Stimulated activated CD8-positive, alpha-beta memory T cell treated with anti-CD3 and anti-CD28 coated beads, Interleukin-7, amount 100 ng/mL, for 48 hours (primary cell): ENCODE data around the gene ARHGEF38.

ENCODE experiments used
- DNase-seq, 2 donors: peaks; one replicate each; pipeline ENCODE4 v3.0.0-alpha.2; 2020; ENCODE audit warnings: low read depth in 1 of 2; ENCODE audit errors: extremely low read depth in 1 of 2

Gene ARHGEF38

DNA sequence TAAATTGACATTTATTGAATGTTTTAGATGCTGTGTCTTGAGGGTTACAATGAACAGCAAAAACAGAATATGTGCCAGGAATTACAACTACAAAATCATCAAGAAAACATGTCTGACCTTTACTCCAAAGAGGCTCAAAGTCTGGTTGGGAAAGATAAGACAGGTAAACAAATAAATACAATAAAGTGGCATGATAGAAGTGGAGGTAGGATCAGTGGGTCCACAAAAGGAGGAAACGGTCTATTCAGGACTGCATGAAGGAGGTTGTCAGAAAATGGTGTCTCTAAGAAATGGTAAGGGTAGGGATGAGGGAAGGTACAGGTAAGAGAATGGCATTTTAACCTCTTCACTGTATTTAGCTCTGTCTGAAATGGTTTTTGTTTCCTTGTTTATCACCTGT, 3.8 kb downstream of the ARHGEF38 start:
- DNase-seq: no peak

DNA sequence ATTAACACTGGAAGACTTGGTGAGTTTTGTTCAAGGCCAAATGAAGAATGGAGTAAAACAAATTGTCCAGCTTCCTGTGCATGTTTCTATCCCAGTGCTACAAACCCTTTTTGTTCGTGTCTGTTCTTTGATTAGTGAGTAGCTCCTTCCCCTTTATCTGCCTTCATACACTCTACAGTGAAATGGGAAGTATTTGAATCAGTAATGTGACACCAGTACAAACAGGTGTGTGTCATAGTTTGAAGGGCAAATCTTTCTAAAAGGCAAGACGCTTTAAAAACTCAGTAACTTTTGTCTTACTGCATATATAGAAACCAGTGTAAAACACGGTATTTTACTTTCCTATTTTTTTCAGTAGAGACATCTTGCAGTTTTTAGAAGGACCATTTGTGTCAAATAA, 5.9 kb downstream of the ARHGEF38 start:
- no peak for DNase-seq

DNA sequence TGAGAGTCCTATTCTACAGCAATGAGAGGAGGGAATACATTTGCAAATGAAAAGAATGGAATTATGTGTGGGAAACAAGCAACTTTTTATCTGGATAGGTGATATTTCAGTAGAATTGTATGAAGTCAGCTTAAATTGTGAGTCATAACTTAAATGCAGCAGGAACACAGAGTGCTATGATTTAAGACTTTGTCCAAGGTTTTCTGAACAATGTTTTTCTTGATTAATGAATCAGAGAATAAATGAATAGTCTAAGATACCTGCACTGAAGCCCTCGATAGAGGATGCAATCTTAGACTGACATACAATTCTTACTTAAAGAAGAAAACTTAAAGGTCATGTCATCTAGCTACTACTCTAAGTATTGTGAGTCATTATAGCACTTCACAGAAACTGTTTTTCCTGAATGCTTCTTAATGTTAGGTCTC, 8.0 kb downstream of the ARHGEF38 start:
- no peak for DNase-seq

DNA sequence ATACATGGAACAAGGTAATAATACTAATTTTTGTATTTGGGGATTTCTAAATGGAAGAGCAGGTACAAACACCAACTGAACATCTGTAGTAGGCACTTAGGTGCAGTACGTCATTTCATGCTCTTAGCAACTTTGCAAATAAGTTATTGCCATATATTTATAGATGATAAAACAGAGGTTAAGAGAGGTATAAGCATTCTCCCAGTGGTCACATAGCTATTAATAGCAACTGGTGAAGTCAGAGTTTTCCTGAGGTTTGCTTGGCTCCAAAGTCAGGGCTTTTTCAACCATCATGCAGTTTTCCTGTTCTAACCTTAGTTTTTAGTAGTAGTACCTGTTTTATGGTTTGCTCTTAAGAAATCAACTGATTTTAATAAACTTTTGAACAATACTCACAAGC, 10.9 kb downstream of the ARHGEF38 start:
- DNase-seq: no peak

DNA sequence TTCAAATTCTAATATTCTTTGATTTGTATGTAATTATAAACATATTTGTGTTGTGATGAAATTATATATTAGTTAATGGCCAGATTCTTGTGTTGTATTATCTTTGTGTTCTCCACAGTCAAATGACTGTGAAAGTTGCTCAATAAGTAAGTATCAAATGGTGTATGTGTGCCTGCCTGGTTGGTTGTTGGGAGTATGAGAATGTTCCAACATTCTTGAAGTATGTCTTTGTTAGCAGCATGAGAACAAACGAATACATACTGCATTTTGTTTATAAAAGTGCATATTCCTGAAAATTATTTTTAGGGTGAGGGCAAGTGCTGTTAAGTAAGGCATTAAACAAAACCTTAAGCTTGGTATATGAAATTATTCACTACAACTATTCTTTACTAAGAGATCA, 16.2 kb downstream of the ARHGEF38 start:
- no peak for DNase-seq

DNA sequence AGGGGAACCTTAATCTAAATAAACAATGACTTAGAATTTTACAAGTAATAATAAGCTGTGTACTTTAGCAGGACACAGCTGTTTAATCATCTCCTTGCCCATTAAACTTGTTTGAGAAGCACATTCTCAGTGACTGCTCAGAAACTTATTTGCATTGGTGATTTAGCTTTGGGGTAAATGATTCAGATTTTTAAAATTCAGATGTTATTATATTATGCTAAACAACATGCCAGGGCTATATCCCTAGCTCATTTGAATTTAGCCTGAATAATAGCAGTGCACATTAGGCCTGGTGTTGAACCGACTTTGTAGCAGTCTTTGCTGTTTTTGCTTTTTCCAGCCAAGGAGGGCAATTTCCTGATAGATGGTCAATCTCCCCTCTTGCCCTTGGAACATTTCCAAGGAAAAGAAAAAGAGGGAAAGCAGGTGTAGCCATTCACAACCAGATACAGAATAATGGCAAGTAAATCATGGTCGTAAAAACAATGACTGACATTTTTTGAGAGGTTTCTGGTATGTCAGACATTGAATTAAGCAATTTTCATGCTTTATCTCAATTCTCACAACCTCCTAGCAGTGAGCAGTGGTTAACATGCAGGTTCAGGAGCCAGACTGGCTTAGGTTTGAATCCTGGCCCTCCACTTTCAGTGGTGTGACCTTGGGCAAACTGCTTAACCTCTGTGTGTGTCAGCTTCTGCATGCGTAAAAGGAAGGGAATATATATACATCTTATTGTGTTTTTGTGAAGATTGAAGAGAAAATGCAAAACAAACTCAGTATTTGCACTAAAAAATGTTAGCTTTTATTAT, 16.8 kb downstream of the ARHGEF38 start:
- no peak for DNase-seq

DNA sequence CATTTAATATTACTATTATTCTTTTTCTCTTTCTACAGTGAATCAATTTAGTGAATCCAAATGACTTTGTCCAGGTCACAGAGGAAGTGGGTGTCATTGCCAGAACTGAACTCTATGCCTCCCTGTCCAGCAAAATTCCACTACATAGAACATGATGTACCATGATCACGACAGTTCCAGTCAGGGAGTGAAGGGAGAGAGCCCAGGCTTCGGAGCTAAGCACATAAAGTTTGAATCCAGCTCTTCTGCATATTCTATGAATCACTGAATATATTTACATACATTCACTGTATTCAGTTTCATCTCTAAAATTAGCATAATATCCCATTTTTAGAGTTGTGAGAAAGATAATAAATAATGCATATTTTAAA, 17.4 kb downstream of the ARHGEF38 start:
- DNase-seq: no peak

DNA sequence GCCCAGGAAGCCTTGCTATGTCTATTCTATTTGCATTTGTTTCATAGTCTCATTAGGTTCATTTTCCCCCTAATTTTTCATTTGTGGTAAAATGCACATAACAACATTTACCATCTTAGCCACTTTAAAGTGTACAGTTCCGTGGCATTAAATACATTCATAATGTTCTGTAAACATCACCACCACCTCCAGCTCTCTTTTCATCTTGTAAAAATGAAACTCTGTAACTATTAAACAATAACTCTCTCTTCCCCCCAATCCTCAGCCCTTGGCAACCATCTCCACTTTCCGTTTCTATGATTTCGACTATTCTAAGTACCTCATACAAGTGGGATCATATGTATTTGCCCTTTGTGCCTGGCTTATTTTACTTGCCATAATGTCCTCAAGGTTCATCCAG, 19.9 kb downstream of the ARHGEF38 start:
- no peak for DNase-seq

DNA sequence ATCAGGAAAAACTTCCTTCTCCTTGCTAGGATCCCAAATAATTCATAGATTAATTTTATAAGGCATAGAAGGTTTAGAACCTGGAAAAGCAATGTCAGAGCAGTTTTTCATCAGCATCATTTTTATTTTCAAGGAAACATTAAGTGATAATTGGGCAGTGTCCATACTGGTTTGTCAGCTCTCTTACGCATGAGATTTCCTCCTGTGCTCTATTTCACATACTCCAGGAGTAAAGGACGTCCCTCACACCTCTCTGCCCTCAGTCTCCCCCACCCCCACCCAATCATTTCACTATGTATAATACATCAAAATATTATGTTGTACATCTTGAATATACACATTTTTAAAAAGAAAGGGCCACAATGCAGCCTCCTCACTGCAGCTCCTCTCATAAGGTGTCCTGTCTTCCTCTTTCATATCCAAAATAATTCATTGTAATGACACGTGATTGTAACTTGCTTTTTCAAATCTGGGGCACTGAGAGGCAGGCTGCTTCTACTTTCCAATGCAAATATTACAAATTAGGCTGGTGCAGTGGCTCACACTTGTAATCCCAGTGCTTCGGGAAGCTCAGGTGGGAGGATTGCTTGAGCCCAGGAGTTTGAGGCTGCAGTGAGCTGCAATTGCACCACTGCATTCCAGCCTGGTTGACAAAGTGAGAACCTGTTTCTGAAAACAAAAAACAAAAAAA, 34.4 kb downstream of the ARHGEF38 start:
- no peak for DNase-seq

DNA sequence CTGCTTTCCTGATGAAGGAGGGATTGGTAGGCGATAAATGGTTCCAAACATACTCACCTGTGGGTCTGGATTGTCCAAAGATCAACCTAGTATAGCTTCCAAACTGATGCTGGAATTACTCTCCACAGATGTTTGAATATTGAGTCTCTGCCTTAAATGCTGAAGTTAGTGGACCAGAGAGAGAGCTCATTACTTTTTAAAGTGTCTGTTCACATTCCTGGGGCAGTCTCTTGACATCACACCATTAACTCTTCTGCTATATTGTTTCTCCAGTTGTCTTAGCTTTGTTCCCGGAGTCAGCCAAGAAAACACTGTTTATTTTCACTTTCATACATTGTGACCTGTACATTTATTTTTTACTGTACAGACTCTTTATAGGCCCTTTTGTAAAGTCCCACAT, 35.4 kb downstream of the ARHGEF38 start:
- no peak for DNase-seq

DNA sequence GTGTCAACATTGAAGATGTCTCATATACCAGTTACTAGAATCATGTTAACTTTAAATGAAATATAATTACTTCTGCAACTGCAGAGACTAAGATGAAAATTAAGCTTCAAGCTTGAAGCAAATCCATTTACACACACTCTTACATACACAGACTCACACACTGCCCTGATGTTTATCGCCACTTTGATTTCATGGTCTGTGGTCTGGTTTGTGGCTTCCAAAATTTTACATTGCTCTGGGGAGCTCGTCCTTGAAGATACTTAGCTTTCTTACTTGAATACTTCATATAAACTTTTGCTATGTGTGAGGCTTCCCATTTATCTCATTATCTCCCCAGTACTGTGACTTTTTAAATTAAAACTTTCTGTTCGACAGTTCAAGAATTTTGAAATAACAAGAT, 35.8 kb downstream of the ARHGEF38 start:
- DNase-seq: no peak

DNA sequence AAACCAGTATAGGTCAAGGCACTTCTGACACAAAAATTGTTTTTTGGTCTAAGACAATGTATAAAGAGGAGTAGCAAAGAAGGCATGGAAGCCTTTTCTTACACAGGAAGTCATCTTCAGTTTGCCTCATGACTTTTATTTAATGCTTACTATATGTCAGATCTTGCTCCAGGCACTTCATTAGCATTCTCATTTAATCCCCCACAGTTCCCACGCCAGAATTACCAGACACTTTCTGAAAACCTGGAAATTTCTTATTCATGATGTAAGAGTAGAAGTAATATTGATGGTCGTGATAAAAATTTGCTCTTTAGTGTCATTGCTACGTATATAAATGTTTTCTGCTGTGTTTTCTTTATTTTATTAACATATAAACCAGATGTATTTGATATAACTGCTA, 39.2 kb downstream of the ARHGEF38 start:
- no peak for DNase-seq

DNA sequence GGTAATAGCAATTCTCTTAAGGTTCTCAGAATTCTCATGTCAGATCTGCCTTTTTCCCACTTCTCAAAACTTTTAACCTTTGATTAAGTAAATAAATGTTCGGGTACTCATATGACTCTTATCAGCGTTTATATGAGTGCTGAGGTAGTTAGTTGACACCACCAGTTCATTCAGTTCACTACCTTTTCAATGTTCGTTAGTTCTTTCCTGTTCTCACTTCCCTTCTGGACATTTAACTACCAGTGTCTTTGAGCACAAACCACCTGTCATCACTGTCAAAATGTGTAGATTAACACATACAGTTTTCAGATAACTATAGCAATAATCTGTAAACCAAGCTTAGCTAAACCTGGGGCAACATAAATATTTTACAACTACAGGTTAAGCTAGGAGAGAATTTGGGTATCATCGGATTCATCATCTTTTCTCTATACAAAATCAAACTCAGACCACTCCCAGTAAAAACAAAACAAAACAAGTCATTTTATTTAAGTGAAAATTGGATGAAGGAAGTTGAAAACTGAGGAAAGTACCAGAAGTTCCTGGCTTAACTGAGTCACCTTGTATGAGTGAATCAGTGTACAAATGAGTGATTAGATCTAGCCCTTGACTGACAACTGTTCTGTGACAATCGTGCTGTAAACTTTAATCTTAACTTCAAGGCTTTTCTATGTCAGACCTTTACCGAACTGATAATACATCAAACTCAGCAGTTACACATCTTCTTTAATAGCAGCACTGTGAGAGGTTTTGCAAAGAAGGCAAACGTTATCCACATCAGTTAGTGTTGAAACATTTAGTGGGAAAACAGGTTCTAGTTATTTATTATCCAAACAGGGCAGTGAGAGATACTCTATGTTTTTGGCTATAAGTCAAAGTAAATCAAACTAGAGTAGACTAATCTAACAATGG, 41.9 kb downstream of the ARHGEF38 start:
- DNase-seq: no peak

DNA sequence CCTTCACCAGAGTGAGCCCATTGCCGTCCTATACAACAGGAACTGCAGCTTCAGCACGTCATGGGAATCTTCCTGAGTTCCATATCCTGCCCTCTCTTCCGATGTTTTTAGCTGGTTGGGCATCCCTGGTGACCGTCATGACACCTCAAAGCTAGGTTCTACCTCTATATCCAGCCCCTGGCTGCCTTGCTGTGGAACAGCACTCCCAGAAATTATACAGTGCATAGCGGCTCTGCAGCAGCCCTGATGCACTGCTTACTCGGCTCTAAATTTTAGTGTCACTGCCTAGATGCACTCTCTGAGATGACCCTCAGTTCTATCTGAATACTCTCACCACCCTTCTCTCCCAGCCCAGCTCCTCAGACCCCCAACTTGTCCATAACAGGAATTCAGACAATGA, 44.3 kb downstream of the ARHGEF38 start:
- no peak for DNase-seq

DNA sequence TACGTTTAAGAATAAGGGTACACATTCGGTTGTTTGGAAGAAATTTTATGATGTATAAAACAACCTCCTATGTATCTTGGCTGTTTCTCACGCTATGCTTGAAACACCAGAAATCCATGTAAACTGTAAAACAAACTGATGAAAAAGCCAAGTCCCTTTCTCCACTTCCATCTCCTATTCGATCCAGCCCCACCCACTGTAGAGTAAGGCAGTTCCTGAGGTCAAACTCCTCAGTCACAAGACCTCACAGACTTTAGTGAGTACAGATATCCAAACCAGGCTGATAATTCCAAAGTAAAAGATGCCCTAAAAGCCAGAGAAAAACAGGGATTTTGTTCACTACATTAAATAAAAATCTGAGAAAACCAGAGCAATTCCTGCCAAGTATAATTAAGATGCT, 45.6 kb downstream of the ARHGEF38 start:
- DNase-seq: no peak

DNA sequence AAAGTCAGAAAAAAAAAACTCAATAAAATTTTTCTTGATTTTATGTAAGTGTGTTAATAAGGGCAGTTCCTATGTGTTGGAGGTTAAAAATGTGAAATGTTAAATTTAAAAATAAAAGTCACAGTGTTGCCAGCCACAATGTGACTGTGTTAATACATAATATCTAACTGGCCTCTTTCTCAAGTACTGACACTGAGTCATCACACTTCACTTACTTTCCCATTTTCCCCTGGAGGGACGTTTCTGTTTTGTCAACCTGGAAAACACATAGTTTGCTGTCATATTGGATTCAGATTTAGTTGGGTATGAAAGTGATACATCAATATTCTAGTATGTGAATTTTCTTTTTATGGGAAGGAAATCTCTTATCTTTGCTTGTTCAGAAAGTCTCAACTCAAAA, 46.4 kb downstream of the ARHGEF38 start:
- no peak for DNase-seq

DNA sequence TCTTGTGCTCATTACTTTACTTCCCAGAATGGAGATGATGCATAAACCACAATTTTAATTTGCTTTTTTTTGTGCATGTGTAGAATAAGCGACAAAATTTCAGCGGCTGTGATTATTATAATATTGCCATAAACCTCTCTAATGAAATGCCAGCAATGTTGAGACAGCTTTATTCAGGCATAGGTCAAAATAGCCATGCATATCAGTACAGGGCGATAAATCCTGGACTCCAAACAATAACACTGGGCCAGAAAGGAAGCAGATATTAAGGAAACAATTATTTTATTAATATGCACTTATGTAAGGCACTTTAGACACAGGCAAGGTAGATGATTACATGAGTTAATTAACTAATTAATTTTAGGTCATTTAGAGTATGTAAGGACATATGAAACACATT, 47.1 kb downstream of the ARHGEF38 start:
- no peak for DNase-seq

DNA sequence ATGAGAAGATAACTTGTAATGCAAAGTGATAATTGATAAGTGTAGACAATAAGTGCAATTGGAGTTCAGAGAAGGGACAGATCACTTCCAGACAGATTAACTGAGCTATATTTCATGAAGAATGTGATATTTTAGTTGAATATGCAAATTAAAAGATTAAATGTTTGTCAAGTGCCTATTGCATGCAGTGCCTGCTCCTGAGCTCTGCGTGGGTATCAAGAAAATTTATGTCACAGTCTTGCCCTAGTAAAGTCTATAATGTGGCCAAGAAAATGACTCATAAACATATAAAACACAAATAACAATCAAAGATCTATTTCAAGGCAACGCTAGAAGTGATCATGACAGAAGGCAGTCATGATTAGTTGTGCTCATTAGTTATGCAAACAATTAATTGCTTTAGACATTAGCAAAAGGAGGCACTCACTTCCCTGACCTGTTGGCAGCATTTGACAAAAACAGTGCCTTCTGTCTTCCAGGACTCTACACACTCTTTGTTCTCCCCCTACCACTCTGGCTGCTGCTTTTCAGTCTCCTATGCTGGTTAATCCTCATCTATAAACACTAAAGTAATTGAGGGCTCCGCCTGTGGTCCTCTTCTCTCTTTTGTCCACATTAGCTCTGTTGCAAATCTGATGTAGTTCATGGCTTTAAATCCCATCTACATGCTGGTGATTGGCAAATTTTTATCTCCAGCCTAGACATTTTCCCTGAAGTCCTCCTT, 47.7 kb downstream of the ARHGEF38 start:
- DNase-seq: no peak

DNA sequence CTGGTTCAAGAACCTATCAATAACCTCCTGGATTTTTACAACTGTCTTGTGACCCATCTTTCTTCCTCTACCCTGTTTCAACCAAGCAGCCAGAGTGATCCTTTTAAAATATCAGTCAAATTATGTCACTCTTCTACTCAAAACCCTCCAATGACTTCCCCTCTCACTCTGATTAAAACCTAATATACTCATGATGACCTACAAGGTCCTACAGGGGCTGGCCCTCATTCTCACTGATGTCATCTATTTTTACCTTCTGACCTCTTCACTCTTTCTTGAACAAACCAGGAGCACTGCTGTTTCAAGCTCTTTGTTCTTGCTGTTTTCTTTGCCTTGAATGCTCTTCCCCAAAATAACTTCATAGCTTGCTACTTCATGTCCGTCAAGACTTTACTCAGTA, 48.5 kb downstream of the ARHGEF38 start:
- DNase-seq: no peak

DNA sequence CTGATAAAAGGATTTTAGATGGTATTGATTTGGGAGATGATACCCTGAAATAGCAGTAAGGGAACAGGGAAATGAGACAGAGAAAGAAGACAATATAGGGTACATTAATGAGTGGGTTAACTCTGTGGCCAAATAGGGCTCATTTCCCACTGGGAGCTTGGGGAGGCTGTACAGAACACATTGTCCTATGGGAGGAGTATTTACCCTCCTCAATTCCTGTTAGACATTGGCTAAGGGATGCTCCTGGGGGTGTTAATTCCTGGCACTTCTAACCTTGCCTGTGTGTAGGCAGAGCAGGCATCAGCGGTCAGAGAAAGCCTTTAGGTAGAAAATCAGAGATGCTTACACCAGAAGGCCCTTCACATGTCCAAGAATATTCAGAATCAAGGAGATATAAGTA, 49.0 kb downstream of the ARHGEF38 start:
- no peak for DNase-seq

DNA sequence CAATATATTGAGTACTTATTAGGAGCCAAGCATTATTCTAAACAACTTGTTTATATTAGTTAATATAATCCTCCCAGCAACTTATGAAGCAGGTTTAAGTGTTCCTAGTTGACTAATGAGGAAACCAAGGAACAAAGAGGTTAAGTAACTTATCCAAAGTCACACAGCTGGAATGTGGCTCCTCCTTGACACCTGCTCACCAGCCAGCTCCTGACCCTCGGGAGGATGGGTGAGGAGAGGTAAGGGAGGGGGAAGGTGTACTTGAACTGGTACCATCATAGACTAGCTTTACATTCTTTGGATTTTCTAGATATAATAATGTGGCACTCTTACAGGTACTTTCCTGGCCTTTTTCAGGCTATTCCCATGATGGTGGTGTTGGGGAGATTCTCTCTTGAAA, 50.7 kb downstream of the ARHGEF38 start:
- DNase-seq: no peak
